A549 (cell line): Measurements from ENCODE around the gene SRGAP3.

Experiments used
- FOSL2 ChIP-seq, 2 experiments: fragments of 450-650 bp in 1 of 2; fragments of >200 bp in 1 of 2; sonication (Bioruptor Twin) in 1 of 2; formaldehyde crosslinking; IDR thresholded peaks; 2 replicates each; pipeline versions ENCODE4 v1.5.0 to v1.6.1; 2016 to 2020; ENCODE audit warnings: mild to moderate bottlenecking in 1 of 2, moderate library complexity in 1 of 2
- HOXB13 ChIP-seq: fragments of 250-450 bp; sonication (Bioruptor Pico); IDR thresholded peaks from 2 replicates; pipeline ENCODE4 v1.5.0; 2020; ENCODE audit warnings: low read depth, mild to moderate bottlenecking, moderate library complexity
- NR3C1 ChIP-seq: fragments of >200 bp; sonication (Bioruptor Twin); formaldehyde crosslinking; IDR thresholded peaks from 3 replicates; pipeline ENCODE4 v1.6.1; 2017
- POLR2A ChIP-seq: IDR thresholded peaks from 2 replicates; pipeline ENCODE4 v1.6.1; 2012; ENCODE audit warnings: mild to moderate bottlenecking, low read length
- RCOR1 ChIP-seq: fragments of 150-350 bp; IDR thresholded peaks from 2 replicates; pipeline ENCODE4 v1.6.1; 2014; ENCODE audit warnings: antibody characterized with exemption, low read length, low read depth
- RFX5 ChIP-seq: fragments of 450-650 bp; IDR thresholded peaks from 2 replicates; pipeline ENCODE4 v1.7.1; 2014; ENCODE audit warnings: antibody characterized with exemption, mild to moderate bottlenecking, moderate library complexity
- SMC3 ChIP-seq: fragments of >200 bp; sonication (Bioruptor Twin); formaldehyde crosslinking; IDR thresholded peaks from 3 replicates; pipeline ENCODE4 v1.6.1; 2018; ENCODE audit warnings: inconsistent platforms
- TF ChIP-seq, protein P1 (sequence below): fragments of >200 bp; sonication (Bioruptor Twin); formaldehyde crosslinking; IDR thresholded peaks from 3 replicates; pipeline ENCODE4 v1.5.1; 2016
- TF ChIP-seq, protein P2 (sequence below): IDR thresholded peaks from 2 replicates; pipeline ENCODE4 v1.6.1; 2012
- TF ChIP-seq, protein P3 (sequence below): fragments of 200-600 bp; sonication (generic); IDR thresholded peaks from 2 replicates; pipeline ENCODE4 v1.6.1; 2016; ENCODE audit warnings: antibody characterized with exemption, mild to moderate bottlenecking, moderate library complexity
- TF ChIP-seq, protein P4 (sequence below): IDR thresholded peaks from 2 replicates; pipeline ENCODE4 v1.6.1; 2012
- TF ChIP-seq, protein P5 (sequence below): fragments of 150-350 bp; IDR thresholded peaks from 2 replicates; pipeline ENCODE4 v1.6.1; 2014; ENCODE audit warnings: low read depth, mild to moderate bottlenecking, low read length

DNA sequence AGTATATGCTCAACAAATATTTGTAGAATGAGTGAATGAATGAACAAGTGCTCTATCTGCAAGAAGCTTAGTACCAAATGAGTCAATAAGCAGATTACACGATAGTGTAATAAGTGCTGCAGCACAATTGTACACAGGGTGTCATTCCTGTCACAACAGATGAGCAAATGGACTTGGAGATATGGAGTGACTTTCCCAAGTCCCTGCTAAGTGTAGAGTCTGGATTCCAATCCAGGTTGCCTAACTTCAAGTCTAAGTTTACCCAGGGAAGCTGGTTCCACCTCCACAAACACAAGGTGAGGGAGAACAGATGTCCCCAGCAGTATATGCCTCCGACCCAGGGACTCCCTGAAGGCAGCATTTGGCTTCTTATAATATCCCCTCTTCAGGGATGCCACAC, 208.4 kb downstream of the SRGAP3 start:
- TF ChIP-seq, protein P1, sequence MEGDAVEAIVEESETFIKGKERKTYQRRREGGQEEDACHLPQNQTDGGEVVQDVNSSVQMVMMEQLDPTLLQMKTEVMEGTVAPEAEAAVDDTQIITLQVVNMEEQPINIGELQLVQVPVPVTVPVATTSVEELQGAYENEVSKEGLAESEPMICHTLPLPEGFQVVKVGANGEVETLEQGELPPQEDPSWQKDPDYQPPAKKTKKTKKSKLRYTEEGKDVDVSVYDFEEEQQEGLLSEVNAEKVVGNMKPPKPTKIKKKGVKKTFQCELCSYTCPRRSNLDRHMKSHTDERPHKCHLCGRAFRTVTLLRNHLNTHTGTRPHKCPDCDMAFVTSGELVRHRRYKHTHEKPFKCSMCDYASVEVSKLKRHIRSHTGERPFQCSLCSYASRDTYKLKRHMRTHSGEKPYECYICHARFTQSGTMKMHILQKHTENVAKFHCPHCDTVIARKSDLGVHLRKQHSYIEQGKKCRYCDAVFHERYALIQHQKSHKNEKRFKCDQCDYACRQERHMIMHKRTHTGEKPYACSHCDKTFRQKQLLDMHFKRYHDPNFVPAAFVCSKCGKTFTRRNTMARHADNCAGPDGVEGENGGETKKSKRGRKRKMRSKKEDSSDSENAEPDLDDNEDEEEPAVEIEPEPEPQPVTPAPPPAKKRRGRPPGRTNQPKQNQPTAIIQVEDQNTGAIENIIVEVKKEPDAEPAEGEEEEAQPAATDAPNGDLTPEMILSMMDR = no peak
- TF ChIP-seq RCOR1 = no peak
- no peak for TF ChIP-seq SMC3
- no peak for TF ChIP-seq POLR2A
- TF ChIP-seq, protein P2, sequence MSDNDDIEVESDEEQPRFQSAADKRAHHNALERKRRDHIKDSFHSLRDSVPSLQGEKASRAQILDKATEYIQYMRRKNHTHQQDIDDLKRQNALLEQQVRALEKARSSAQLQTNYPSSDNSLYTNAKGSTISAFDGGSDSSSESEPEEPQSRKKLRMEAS = no peak
- TF ChIP-seq, protein P3, sequence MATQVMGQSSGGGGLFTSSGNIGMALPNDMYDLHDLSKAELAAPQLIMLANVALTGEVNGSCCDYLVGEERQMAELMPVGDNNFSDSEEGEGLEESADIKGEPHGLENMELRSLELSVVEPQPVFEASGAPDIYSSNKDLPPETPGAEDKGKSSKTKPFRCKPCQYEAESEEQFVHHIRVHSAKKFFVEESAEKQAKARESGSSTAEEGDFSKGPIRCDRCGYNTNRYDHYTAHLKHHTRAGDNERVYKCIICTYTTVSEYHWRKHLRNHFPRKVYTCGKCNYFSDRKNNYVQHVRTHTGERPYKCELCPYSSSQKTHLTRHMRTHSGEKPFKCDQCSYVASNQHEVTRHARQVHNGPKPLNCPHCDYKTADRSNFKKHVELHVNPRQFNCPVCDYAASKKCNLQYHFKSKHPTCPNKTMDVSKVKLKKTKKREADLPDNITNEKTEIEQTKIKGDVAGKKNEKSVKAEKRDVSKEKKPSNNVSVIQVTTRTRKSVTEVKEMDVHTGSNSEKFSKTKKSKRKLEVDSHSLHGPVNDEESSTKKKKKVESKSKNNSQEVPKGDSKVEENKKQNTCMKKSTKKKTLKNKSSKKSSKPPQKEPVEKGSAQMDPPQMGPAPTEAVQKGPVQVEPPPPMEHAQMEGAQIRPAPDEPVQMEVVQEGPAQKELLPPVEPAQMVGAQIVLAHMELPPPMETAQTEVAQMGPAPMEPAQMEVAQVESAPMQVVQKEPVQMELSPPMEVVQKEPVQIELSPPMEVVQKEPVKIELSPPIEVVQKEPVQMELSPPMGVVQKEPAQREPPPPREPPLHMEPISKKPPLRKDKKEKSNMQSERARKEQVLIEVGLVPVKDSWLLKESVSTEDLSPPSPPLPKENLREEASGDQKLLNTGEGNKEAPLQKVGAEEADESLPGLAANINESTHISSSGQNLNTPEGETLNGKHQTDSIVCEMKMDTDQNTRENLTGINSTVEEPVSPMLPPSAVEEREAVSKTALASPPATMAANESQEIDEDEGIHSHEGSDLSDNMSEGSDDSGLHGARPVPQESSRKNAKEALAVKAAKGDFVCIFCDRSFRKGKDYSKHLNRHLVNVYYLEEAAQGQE = no peak
- TF ChIP-seq RFX5 = no peak
- no peak for TF ChIP-seq NR3C1
- TF ChIP-seq, protein P4, sequence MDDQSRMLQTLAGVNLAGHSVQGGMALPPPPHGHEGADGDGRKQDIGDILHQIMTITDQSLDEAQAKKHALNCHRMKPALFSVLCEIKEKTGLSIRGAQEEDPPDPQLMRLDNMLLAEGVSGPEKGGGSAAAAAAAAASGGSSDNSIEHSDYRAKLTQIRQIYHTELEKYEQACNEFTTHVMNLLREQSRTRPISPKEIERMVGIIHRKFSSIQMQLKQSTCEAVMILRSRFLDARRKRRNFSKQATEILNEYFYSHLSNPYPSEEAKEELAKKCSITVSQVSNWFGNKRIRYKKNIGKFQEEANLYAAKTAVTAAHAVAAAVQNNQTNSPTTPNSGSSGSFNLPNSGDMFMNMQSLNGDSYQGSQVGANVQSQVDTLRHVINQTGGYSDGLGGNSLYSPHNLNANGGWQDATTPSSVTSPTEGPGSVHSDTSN = no peak
- TF ChIP-seq, protein P5, sequence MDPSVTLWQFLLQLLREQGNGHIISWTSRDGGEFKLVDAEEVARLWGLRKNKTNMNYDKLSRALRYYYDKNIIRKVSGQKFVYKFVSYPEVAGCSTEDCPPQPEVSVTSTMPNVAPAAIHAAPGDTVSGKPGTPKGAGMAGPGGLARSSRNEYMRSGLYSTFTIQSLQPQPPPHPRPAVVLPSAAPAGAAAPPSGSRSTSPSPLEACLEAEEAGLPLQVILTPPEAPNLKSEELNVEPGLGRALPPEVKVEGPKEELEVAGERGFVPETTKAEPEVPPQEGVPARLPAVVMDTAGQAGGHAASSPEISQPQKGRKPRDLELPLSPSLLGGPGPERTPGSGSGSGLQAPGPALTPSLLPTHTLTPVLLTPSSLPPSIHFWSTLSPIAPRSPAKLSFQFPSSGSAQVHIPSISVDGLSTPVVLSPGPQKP = no peak
- TF ChIP-seq HOXB13 (CRISPR knock-in tag) = no peak
- no peak for TF ChIP-seq FOSL2 (IDR thresholded peaks at IDR 0.05)
- TF ChIP-seq FOSL2 (CRISPR knock-in tag; IDR thresholded peaks at IDR 0.05) = no peak
